ENCODE measurements around the gene DDX27. TPM values are rescaled to one million over a fixed set of nuclear protein-coding genes. Genes with fewer than 3 reads are reported as not detected.
A peak's percentile ranks its signal among the peaks of the same experiment; 100 is the strongest.

Gene DDX27
- total and polyA plus RNA-seq, 2 of the 13 experiments (the other 11 are each of a cell fraction or from before 2014, with no cell fraction given) = 42.6 to 72.8 TPM

- TF ChIP-seq SKI (IDR thresholded peaks at IDR 0.05; ENCODE audit: partially characterized antibody) = no peak
- TF ChIP-seq THAP8 (CRISPR knock-in tag; IDR thresholded peaks at IDR 0.05; ENCODE audit: borderline replicate concordance) = no peak
- TF ChIP-seq SRSF1 (optimal IDR thresholded peaks at IDR 0.05; ENCODE audit: low read depth, low read length) = no peak
- TF ChIP-seq ZSCAN22 (CRISPR knock-in tag; IDR thresholded peaks at IDR 0.05) = 0 out of 2 replicates have a peak, but pooled peaks have one; percentile 60
- no peak; the same call in 1 of the 2 replicates for TF ChIP-seq POLR2AphosphoS2 (IDR thresholded peaks at IDR 0.05; ENCODE audit: low read depth, low read length)
- TF ChIP-seq ZNF12 (CRISPR knock-in tag; IDR thresholded peaks at IDR 0.05) = peak; percentile 10; the same call in 1 of the 2 replicates
- TF ChIP-seq TAF1 (CRISPR knock-in tag; IDR thresholded peaks at IDR 0.05) = 0 out of 2 replicates have a peak, but pooled peaks have one; percentile 18
- TF ChIP-seq SALL2 (CRISPR knock-in tag; IDR thresholded peaks at IDR 0.05) = 0 out of 2 replicates have a peak, but pooled peaks have one; percentile 27
- TF ChIP-seq ZNF431 (CRISPR knock-in tag; IDR thresholded peaks at IDR 0.05; ENCODE audit: borderline replicate concordance, low read depth) = no peak
- peak; percentile 93 for TF ChIP-seq ZBTB38 (CRISPR knock-in tag; IDR thresholded peaks at IDR 0.05)
- TF ChIP-seq NR1H2 (CRISPR knock-in tag; IDR thresholded peaks at IDR 0.05; ENCODE audit: borderline replicate concordance, low read depth) = no peak
- no peak for TF ChIP-seq ZNF724P (CRISPR knock-in tag; IDR thresholded peaks at IDR 0.05; ENCODE audit: borderline replicate concordance)
- TF ChIP-seq ZNF687 (CRISPR knock-in tag; IDR thresholded peaks at IDR 0.05) = peak; percentile 31
- TF ChIP-seq USF2 (IDR thresholded peaks at IDR 0.05; ENCODE audit: low read depth, low read length) = no peak
- TF ChIP-seq USF2 (CRISPR knock-in tag; IDR thresholded peaks at IDR 0.05; ENCODE audit: borderline replicate concordance) = no peak
- 0 out of 2 replicates have a peak, but pooled peaks have one; percentile 18 for TF ChIP-seq ESRRA (CRISPR knock-in tag; IDR thresholded peaks at IDR 0.05; ENCODE audit: low read depth)
- no peak for TF ChIP-seq SNAPC5 (CRISPR knock-in tag; IDR thresholded peaks at IDR 0.05; ENCODE audit: borderline replicate concordance)
- peak; percentile 80 for TF ChIP-seq CENPT (CRISPR knock-in tag; IDR thresholded peaks at IDR 0.05; ENCODE audit: low read depth)
- TF ChIP-seq NR2F1 (CRISPR knock-in tag; IDR thresholded peaks at IDR 0.05) = no peak
These were observed 63.5 kb downstream of the DDX27 start (continued) for GRCh38 chr20:49282584-49283171.
